Kidney (tissue), 14 donors: ENCODE results near the gene APOB. TPM values are rescaled to one million over a fixed set of nuclear protein-coding genes. Genes with fewer than 3 reads are reported as not detected.

Experiments used
- DNase-seq, 5 donors: peaks; one replicate each; pipeline ENCODE4 v3.0.0-alpha.2; 2013 to 2020
- FAIRE-seq: peaks from 2 replicates; lab custom pipeline; 2012; peaks lifted over from hg19 to GRCh38; lab: Jason Lieb, UNC
- H3K27ac ChIP-seq, 2 donors: one replicate each; pipeline ENCODE4 v1.7.0; 2013; ENCODE audit warnings: low read depth in 2 of 2, low read length in 2 of 2, inconsistent platforms in 1 of 2
- H3K27me3 ChIP-seq: one replicate; pipeline ENCODE4 v1.7.1; 2013; ENCODE audit warnings: low read length, inconsistent platforms; ENCODE audit not compliant: control insufficient read depth, insufficient read depth
- H3K36me3 ChIP-seq, 3 donors: one replicate each; pipeline versions ENCODE4 v1.7.0 to v1.7.1; 2013; ENCODE audit warnings: low read length in 3 of 3, control low read depth in 1 of 3, inconsistent platforms in 1 of 3; ENCODE audit not compliant: insufficient read depth in 3 of 3, control insufficient read depth in 2 of 3
- H3K4me1 ChIP-seq, 3 donors: one replicate each; pipeline versions ENCODE4 v1.7.0 to v1.7.1; 2013; ENCODE audit warnings: low read length in 3 of 3, inconsistent platforms in 1 of 3, low read depth in 1 of 3; ENCODE audit not compliant: control insufficient read depth in 2 of 3, insufficient read depth in 2 of 3
- H3K4me3 ChIP-seq, 3 donors: one replicate each; pipeline versions ENCODE4 v1.7.0 to v1.8.1; 2013; ENCODE audit warnings: low read length in 3 of 3, control low read depth in 1 of 3, inconsistent platforms in 1 of 3
- H3K9ac ChIP-seq, 3 donors: one replicate each; pipeline versions ENCODE4 v1.7.0 to v1.7.1; 2013; ENCODE audit warnings: low read length in 3 of 3, control low read depth in 1 of 3, inconsistent platforms in 1 of 3
- H3K9me3 ChIP-seq, 3 donors: one replicate each; pipeline versions ENCODE4 v1.7.0 to v1.7.1; 2013; ENCODE audit warnings: low read length in 3 of 3, control low read depth in 1 of 3, inconsistent platforms in 1 of 3; ENCODE audit not compliant: control insufficient read depth in 2 of 3, insufficient read depth in 1 of 3
- CTCF ChIP-seq: IDR thresholded peaks from 3 replicates; pipeline ENCODE4 v1.5.1; 2012; ENCODE audit warnings: mild to moderate bottlenecking, moderate library complexity, borderline replicate concordance; ENCODE audit not compliant: insufficient read depth; ENCODE audit errors: extremely low read depth
- intact Hi-C: fragments of 100-400 bp; cut with DNase I; formaldehyde crosslinking; loops from one replicate; pipeline ENCODE4 v1.11.1; 2022
- polyA plus RNA-seq: library from polyadenylated mRNA; stranded (reverse); fragments of 350-450 nt; fragmentation: Illumina TruSeq; extraction: RNeasy Lipid Tissue Mini Kit (QIAGEN cat#74804); gene quantifications from one replicate; pipeline ENCODE4 v1.2.3, GENCODE V29; 2014; ENCODE audit warnings: low read depth, low replicate concordance; ENCODE audit not compliant: insufficient read depth
- total RNA-seq: library from RNA; stranded (reverse); fragmentation: NEBNext Ultra II Directional; extraction: Animal tissue kit (Norgen Biotek cat#: 25700); gene quantifications from one replicate; pipeline ENCODE4 v1.2.1, GENCODE V29; 2021
- donor health status: control.
- donor health status: control.
- donor health status: control.
- donor health status: control.
- donor health status: control.
- donor health status: DM: yes; HTN: yes; CAD: no.
- donor health status: Normal renal cell carcinoma (clear cell type).

The APOB gene
- total and polyA plus RNA-seq, 2 donors from 2014 or later = 0.11 to 0.57 TPM

DNA sequence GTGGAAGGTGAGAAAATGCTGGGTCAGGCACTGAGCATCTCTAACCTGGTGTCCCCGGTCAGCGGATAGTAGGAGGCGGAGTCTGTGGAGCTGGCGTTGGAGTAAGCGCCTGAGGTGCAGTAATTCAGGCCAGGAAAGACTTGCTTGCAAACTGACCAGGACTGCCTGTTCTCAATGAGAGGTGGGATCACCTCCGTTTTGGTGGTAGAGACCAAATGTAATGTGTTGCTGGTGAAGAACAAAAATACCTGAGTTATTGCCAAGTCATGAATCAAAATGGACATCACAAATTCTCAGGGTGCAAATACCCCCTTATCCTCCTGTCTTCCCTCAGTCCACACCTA is 24.2 kb downstream of the APOB start:
- Histone ChIP-seq H3K36me3 (no peaks in the 10 kb centered on the region), H3K27me3 (no peaks in the 10 kb centered on the region), H3K4me3 (no peak overlapping the region), H3K9me3 (no peaks in the 10 kb centered on the region), H3K4me1 (no peaks in the 10 kb centered on the region), H3K27ac (no peak overlapping the region), H3K9ac (no peak overlapping the region)
- DNase-seq = no peak
- FAIRE-seq = no peak
- intact Hi-C loops = no loop called here
- TF ChIP-seq CTCF = no peak

- DNase-seq = no peak
- no peaks in the 10 kb centered on the region for H3K4me1 ChIP-seq
- no peak for FAIRE-seq
- no peak overlapping the region for H3K27ac ChIP-seq
- no peak for TF ChIP-seq CTCF
- intact Hi-C loops = no loop called here
- no peak overlapping the region for H3K9ac ChIP-seq
- no peaks in the 10 kb centered on the region for H3K9me3 ChIP-seq
- H3K36me3 ChIP-seq = no peaks in the 10 kb centered on the region
- H3K27me3 ChIP-seq = no peaks in the 10 kb centered on the region
- no peak overlapping the region for H3K4me3 ChIP-seq
Measured at GRCh38 chr2:21019000-21019677, 24.7 kb downstream of the APOB start.

- Histone ChIP-seq H3K27me3 (no peaks in the 10 kb centered on the region), H3K27ac (no peak overlapping the region), H3K4me1 (no peaks in the 10 kb centered on the region), H3K9ac (no peak overlapping the region), H3K36me3 (no peaks in the 10 kb centered on the region), H3K9me3 (no peaks in the 10 kb centered on the region), H3K4me3 (no peak overlapping the region)
- TF ChIP-seq CTCF = no peak
- DNase-seq = no peak
- intact Hi-C loops = no loop called here
- FAIRE-seq = no peak
Measured at GRCh38 chr2:21018290-21018689, 25.6 kb downstream of the APOB start.
